K562 (cell line): ENCODE measurements around the gene DOLPP1. TPM values are rescaled to one million over a fixed set of nuclear protein-coding genes. Genes with fewer than 3 reads are reported as not detected.

Experiments
- CTCF ChIP-seq, 3 experiments: IDR thresholded peaks in 2 of 3; conservative IDR thresholded peaks in 1 of 3; 2 replicates each; pipeline ENCODE4 v1.5.1; 2011 to 2012; ENCODE audit warnings: low read length in 3 of 3, mild to moderate bottlenecking in 3 of 3, control low read depth in 2 of 3, improper control_type of control experiment in 1 of 3, inconsistent platforms in 1 of 3, low read depth in 1 of 3, mixed read lengths in 1 of 3, moderate library complexity in 1 of 3; ENCODE audit not compliant: insufficient read depth in 2 of 3
- E4F1 ChIP-seq: fragments of 250-450 bp; sonication (Bioruptor Pico); IDR thresholded peaks from 2 replicates; pipeline ENCODE4 v1.5.0; 2021; ENCODE audit warnings: mild to moderate bottlenecking, borderline replicate concordance
- ETV5 ChIP-seq: sonication (generic); formaldehyde crosslinking; IDR thresholded peaks from 2 replicates; pipeline ENCODE4 v1.4.0; 2020; ENCODE audit warnings: low read depth, mild to moderate bottlenecking, missing genetic modification reagents
- FOXJ3 ChIP-seq: sonication (generic); formaldehyde crosslinking; IDR thresholded peaks from 2 replicates; pipeline ENCODE4 v1.4.0; 2020; ENCODE audit warnings: mild to moderate bottlenecking, missing genetic modification reagents
- FOXM1 ChIP-seq, 2 experiments: fragments of 450-650 bp in 1 of 2; sonication (generic) in 1 of 2; formaldehyde crosslinking in 1 of 2; IDR thresholded peaks; 2 replicates each; pipeline versions ENCODE4 v1.6.1 to v1.9.0; 2017 to 2022; ENCODE audit warnings: low read depth in 2 of 2, mild to moderate bottlenecking in 2 of 2, missing genetic modification reagents in 1 of 2, moderate library complexity in 1 of 2
- FOXO4 ChIP-seq: fragments of 450-650 bp; formaldehyde crosslinking; IDR thresholded peaks from 2 replicates; pipeline ENCODE4 v1.4.0; 2020; ENCODE audit warnings: mild to moderate bottlenecking, moderate library complexity
- KLF6 ChIP-seq: fragments of 250-450 bp; sonication (Bioruptor Pico); IDR thresholded peaks from 2 replicates; pipeline ENCODE4 v1.4.0; 2020; ENCODE audit warnings: mild to moderate bottlenecking, moderate library complexity, borderline replicate concordance
- MCM7 ChIP-seq, 2 experiments: fragments of 450-650 bp; IDR thresholded peaks; 2 replicates each; pipeline ENCODE4 v1.6.1; 2016 to 2018
- NELFE ChIP-seq: IDR thresholded peaks from 2 replicates; pipeline ENCODE4 v1.6.1; 2011; ENCODE audit warnings: mild to moderate bottlenecking; ENCODE audit not compliant: insufficient read depth, insufficient read length
- NFATC3 ChIP-seq: fragments of 450-650 bp; IDR thresholded peaks from 2 replicates; pipeline ENCODE4 v1.6.1; 2017; ENCODE audit warnings: mild to moderate bottlenecking
- NONO ChIP-seq, 2 experiments: fragments of 200-400 bp in 1 of 2; fragments of 450-650 bp in 1 of 2; formaldehyde crosslinking in 1 of 2; IDR thresholded peaks; 2 replicates each; pipeline ENCODE4 v1.6.1; 2017; ENCODE audit warnings: low read depth in 2 of 2, mild to moderate bottlenecking in 2 of 2, moderate library complexity in 2 of 2, low read length in 1 of 2
- PCBP1 ChIP-seq: fragments of 200-400 bp; formaldehyde crosslinking; IDR thresholded peaks from 2 replicates; pipeline ENCODE4 v1.6.1; 2018; ENCODE audit warnings: mild to moderate bottlenecking, low read depth, low read length; ENCODE audit not compliant: poor library complexity, severe bottlenecking
- POLR3A ChIP-seq: IDR thresholded peaks from 2 replicates; pipeline ENCODE4 v1.6.1; 2011; ENCODE audit warnings: borderline replicate concordance, mild to moderate bottlenecking, moderate library complexity; ENCODE audit not compliant: insufficient read length, insufficient read depth; ENCODE audit errors: extremely low read depth
- PREB ChIP-seq: sonication (generic); formaldehyde crosslinking; IDR thresholded peaks from 2 replicates; pipeline ENCODE4 v1.8.1; 2023; ENCODE audit warnings: mild to moderate bottlenecking, missing genetic modification reagents
- RAD51 ChIP-seq: fragments of 450-650 bp; IDR thresholded peaks from 2 replicates; pipeline ENCODE4 v1.7.1; 2016; ENCODE audit warnings: low read depth, mild to moderate bottlenecking, borderline replicate concordance
- SP2 ChIP-seq: IDR thresholded peaks from 2 replicates; pipeline ENCODE4 v1.6.1; 2011; ENCODE audit warnings: mild to moderate bottlenecking, low read depth, low read length, moderate library complexity; ENCODE audit not compliant: poor library complexity, severe bottlenecking; ENCODE audit errors: extremely low read depth
- ZFP36 ChIP-seq: fragments of 150-350 bp; IDR thresholded peaks from 2 replicates; pipeline ENCODE4 v1.6.1; 2018; ENCODE audit warnings: low read length, low read depth; ENCODE audit not compliant: partially characterized antibody
- ZNF175 ChIP-seq: fragments of 200-800 bp; sonication (Bioruptor generic); IDR thresholded peaks from 2 replicates; pipeline ENCODE4 v1.6.1; 2016; ENCODE audit warnings: low read depth, mild to moderate bottlenecking, missing genetic modification characterization, missing compliant biosample characterization
- ZNF766 ChIP-seq: fragments of 200-800 bp; sonication (Bioruptor generic); conservative IDR thresholded peaks from 2 replicates; pipeline ENCODE4 v1.6.1; 2016; ENCODE audit warnings: missing genetic modification characterization, missing compliant biosample characterization
- polyA plus RNA-seq, 8 experiments: library from polyadenylated mRNA; depleted of rRNA in 4 of 8; stranded (reverse) in 5 of 8; unstranded in 3 of 8; fragments of >200 nt; fragmentation: Nextera tagmentation in 2 of 8; fragmentation: Illumina TruSeq in 1 of 8; extraction: Ambion mirVana in 2 of 8; extraction: Trizol in 1 of 8; gene quantifications; 2 replicates each; pipeline versions ENCODE4 v1.2.1 to v1.2.3, GENCODE V29; 2011 to 2014; ENCODE audit warnings: inconsistent platforms in 1 of 8, missing spikeins in 1 of 8
- total RNA-seq, 7 experiments: library from RNA; depleted of rRNA in 6 of 7; stranded (reverse); fragments of >200 nt in 6 of 7; fragmentation: Illumina TruSeq in 2 of 7; extraction: Trizol in 2 of 7; gene quantifications; 2 replicates each; pipeline versions ENCODE4 v1.2.1 to v1.2.3, GENCODE V29; 2011 to 2021; ENCODE audit warnings: low replicate concordance in 1 of 7

The DOLPP1 gene
- total and polyA plus RNA-seq, 9 of the 15 experiments (the other 6 are each of a cell fraction or from before 2014, with no cell fraction given): 3.0 to 39.8 (median 30.5) TPM

- TF ChIP-seq ZNF766 (CRISPR knock-in tag): peak; percentile 95
- no peak for TF ChIP-seq MCM7 (IDR thresholded peaks at IDR 0.05)
- no peak for TF ChIP-seq E4F1
- no peak for TF ChIP-seq POLR3A
- no peak for TF ChIP-seq NELFE
- peak; percentile 48; the same call in 1 of the 2 replicates for TF ChIP-seq FOXM1 (IDR thresholded peaks at IDR 0.05; ENCODE audit: low read depth)
- no peak for TF ChIP-seq FOXM1 (CRISPR knock-in tag; IDR thresholded peaks at IDR 0.05; ENCODE audit: low read depth)
- TF ChIP-seq ZFP36: no peak
- TF ChIP-seq SP2: peak; percentile 75
- no peak for TF ChIP-seq ETV5 (CRISPR knock-in tag)
- no peak for TF ChIP-seq CTCF (IDR thresholded peaks at IDR 0.05 in 2 of 3, conservative IDR thresholded peaks at IDR 0.05 in 1 of 3; ENCODE audit: insufficient read depth in 2 of 3, low read depth in 1 of 3, low read length in 3 of 3)
- no peak for TF ChIP-seq NFATC3
- TF ChIP-seq KLF6 (CRISPR knock-in tag): peak; percentile 61; the same call in 1 of the 2 replicates
- peak; percentile 99 for TF ChIP-seq ZNF175 (CRISPR knock-in tag)
- TF ChIP-seq PCBP1: peak; percentile 44
- no peak for TF ChIP-seq FOXJ3
- TF ChIP-seq PREB (CRISPR knock-in tag): no peak
- TF ChIP-seq RAD51: no peak
- 0 out of 4 replicates have a peak, but pooled peaks of 1 of the 2 experiments have one; percentile 22 for TF ChIP-seq NONO (IDR thresholded peaks at IDR 0.05; ENCODE audit: low read depth in 2 of 2, low read length in 1 of 2)
- TF ChIP-seq FOXO4: peak; percentile 92
These were observed at the start of gene DOLPP1 (continued) for GRCh38 chr9:129080601-129081387.
